Activated T-cell treated with anti-CD3 and anti-CD28 coated beads, Interleukin-2, amount 50 U/mL, for 72 hours (primary cell): Measurements from ENCODE around the gene HEMK1. TPM values are rescaled to one million over a fixed set of nuclear protein-coding genes. Genes with fewer than 3 reads are reported as not detected.

Experiments used
- ATAC-seq, 2 donors: fragments of 150-1000 bp; cut with Tn5 transposase; replicated peaks in 1 of 2; 2 replicates each; pipeline ENCODE4 v1.10.0; 2021; ENCODE audit warnings: moderate library complexity in 2 of 2, mild to moderate bottlenecking in 1 of 2
- DNase-seq, 2 donors: peaks; one replicate each; pipeline ENCODE4 v3.0.0; 2021 to 2022; ENCODE audit warnings: mixed read lengths in 1 of 2
- H3K27ac Mint-ChIP-seq: one replicate; pipeline ENCODE4 v1.8.0; 2022; ENCODE audit warnings: mild to moderate bottlenecking, moderate library complexity, mixed read lengths
- H3K27me3 Mint-ChIP-seq: one replicate; pipeline ENCODE4 v1.8.0; 2022; ENCODE audit warnings: low read depth, mixed read lengths
- H3K36me3 Mint-ChIP-seq, 2 donors: one replicate each; pipeline ENCODE4 v1.8.0; 2022; ENCODE audit warnings: mixed read lengths in 2 of 2, mild to moderate bottlenecking in 1 of 2; ENCODE audit not compliant: insufficient read depth in 2 of 2
- H3K4me1 Mint-ChIP-seq: one replicate; pipeline ENCODE4 v1.8.0; 2022; ENCODE audit warnings: low read depth, mixed read lengths
- H3K4me3 Mint-ChIP-seq, 2 donors: one replicate each; pipeline ENCODE4 v1.8.0; 2022; ENCODE audit warnings: mild to moderate bottlenecking in 2 of 2, mixed read lengths in 2 of 2, moderate library complexity in 2 of 2
- H3K9me3 Mint-ChIP-seq, 2 donors: one replicate each; pipeline ENCODE4 v1.8.0; 2022; ENCODE audit warnings: mixed read lengths in 2 of 2
- total RNA-seq, 2 donors: library from RNA; stranded (reverse); gene quantifications; one replicate each; pipeline ENCODE4 v1.2.3, GENCODE V29; 2022

Gene HEMK1, protein sequence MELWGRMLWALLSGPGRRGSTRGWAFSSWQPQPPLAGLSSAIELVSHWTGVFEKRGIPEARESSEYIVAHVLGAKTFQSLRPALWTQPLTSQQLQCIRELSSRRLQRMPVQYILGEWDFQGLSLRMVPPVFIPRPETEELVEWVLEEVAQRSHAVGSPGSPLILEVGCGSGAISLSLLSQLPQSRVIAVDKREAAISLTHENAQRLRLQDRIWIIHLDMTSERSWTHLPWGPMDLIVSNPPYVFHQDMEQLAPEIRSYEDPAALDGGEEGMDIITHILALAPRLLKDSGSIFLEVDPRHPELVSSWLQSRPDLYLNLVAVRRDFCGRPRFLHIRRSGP
- total RNA-seq: 10 to 100 TPM; 54.5 to 64.6 TPM

DNA sequence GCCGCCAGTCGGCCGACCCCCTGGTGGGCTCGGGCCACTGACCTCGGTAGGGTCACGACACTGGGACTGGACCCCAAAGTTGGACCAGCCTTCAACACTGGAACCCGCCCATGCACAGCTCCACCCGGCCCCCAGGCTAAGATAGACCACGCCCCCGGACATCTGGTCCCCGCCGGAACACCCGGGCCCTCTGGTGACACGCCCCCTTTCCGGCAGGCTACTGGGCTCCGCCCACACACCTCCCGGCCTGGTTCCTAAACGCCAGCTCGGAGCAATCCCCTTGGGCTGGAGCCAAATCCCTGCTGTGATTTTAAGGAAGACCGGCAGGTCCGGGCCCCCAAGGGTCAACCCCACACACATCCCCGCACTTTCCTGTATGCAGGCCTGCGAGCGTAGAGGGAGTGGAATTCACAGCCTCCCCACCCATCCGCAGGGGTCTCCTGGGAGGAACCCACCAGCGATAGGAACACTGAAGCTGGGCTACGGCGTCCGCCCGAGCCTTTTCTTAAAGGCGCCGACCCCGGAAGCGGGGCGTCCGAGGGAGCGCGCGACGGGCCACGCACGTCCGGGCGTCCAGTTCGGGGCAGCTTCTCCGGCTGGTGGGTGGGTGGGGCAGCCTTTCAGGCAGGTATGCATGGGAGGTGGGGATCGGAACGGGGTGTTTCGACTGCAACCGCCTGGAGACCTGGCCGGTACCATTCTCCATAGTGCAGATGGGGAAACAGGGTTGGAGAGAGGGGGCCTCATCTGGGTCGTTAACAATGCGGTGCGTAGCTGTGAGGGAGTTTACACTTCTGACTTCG is at the start of gene HEMK1:
Gene HEMK1 (plus strand): TSS at position 576 of the 803 bp plus-strand sequence. CDS start 1,583 bp downstream, outside the sequence.
- peak within 1 kb of the TSS; percentile 95 to 96 for H3K4me3 Mint-ChIP-seq
- H3K9me3 Mint-ChIP-seq: no peaks in the 10 kb centered on the region
- H3K27ac Mint-ChIP-seq: peak within 1 kb of the TSS; percentile 92
- ATAC-seq (peak; percentile 45 to 47), DNase-seq (peak; percentile 99)
- no peaks in the 10 kb centered on the region for H3K27me3 Mint-ChIP-seq
- H3K36me3 Mint-ChIP-seq: peaks cover 4 to 6% of the 10 kb centered on the region in 2 donors
- H3K4me1 Mint-ChIP-seq: peaks cover 69% of the 10 kb centered on the region

DNA sequence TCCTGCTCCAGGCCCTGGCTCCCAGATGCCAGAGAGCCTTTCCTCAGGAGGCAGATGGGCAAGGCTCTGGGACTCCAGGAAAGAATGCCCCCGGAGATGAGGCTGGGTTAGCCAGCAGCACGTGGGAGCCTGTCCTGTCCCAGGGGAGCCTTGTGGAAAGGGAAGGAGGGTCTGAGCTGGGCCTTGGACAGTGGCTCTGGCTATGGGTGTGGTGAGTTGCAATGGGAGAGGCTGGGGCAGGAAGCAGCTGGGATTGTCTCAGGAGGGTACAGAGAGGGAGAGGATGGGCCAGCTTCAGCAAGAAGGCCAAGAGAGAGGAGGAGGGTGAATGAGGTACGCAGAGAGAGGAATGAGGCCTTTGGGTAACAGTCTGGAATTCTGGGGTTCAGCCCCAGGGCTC is 48.5 kb upstream of the HEMK1 start:
- ATAC-seq (no peak), DNase-seq (no peak)
- H3K27me3 Mint-ChIP-seq: peaks cover 14% of the 10 kb centered on the region
- H3K36me3 Mint-ChIP-seq: no peaks in the 10 kb centered on the region
- H3K27ac Mint-ChIP-seq: no peak overlapping the region
- no peak overlapping the region for H3K4me3 Mint-ChIP-seq
- no peaks in the 10 kb centered on the region for H3K9me3 Mint-ChIP-seq
- peaks cover 17% of the 10 kb centered on the region for H3K4me1 Mint-ChIP-seq

DNA sequence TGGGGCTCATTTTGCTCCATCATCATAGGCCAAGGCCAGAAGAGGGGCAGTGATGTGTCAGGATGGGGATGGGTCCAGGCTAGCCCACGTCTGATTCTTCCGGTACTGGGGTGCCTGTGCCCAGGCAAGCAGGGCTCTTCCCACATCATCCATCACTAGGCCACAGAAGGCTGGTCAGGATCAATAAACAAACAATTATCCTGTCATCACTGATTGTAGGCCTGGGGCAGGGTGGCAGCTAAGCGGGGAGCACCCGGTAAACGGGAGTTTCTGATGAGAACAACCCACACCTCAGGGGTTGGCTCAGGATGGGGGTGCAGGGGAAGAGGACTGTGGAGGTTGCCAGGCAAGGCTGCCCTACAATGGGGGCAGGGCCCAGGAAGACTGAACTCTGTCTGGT is 47.8 kb upstream of the HEMK1 start:
- Mint-ChIP-seq H3K4me3 (no peak overlapping the region), H3K4me1 (peaks cover 18% of the 10 kb centered on the region), H3K9me3 (no peaks in the 10 kb centered on the region), H3K27ac (no peak overlapping the region), H3K27me3 (peaks cover 11% of the 10 kb centered on the region), H3K36me3 (no peaks in the 10 kb centered on the region)
- DNase-seq: no peak
- no peak for ATAC-seq

DNA sequence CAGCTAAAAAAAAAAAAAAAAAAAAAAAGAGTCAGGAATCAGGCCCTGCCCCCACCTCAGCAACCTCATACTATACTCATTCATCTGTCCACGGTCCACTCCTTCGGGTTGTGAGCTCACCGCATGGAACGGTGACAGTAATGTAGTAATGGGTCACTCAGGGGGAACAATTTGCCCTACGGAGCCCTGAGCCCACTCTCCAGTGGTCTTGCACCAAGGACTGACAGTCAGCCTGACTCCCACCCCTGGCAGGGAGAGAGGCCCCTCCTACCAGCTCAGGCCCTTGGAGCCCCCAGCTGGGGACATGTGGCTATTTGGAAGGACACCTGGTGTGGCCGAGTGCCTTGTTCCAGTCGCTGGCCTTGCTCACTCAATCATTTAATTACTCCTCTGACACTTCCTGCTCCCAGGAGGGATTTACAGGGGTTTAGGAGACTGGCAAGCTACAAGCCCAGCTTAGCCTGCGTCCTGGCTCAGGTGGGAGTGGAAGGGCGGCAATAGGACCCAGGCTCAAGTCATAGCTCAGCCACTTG is 46.0 kb upstream of the HEMK1 start:
- H3K4me3 Mint-ChIP-seq: no peak overlapping the region
- H3K27me3 Mint-ChIP-seq: peaks cover 7% of the 10 kb centered on the region
- no peaks in the 10 kb centered on the region for H3K9me3 Mint-ChIP-seq
- ATAC-seq: no peak
- H3K36me3 Mint-ChIP-seq: no peaks in the 10 kb centered on the region
- no peak for DNase-seq
- no peak overlapping the region for H3K27ac Mint-ChIP-seq
- H3K4me1 Mint-ChIP-seq: peaks cover 16% of the 10 kb centered on the region

DNA sequence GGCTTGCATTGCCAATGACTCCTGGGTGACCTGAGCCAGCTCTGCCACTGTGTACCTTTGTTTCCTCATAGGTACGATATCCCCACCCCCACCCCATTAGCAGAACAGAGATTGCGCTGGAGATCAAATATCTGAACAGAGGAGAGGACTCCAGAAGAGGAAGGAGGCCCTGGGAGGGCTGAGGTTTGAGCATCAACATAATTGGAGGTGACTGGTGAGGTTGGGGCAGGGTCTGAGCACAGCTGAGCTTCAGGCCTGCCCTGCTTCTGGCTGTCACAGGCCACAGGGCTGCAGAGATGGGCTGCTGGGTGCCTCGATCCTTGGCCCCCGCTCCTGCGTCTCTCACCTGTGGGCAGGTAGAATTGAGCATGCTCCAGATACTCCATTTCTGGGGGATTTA is 44.6 kb upstream of the HEMK1 start:
- Mint-ChIP-seq H3K4me3 (no peak overlapping the region), H3K4me1 (peaks cover 10% of the 10 kb centered on the region), H3K27ac (no peak overlapping the region), H3K9me3 (no peaks in the 10 kb centered on the region), H3K36me3 (no peaks in the 10 kb centered on the region), H3K27me3 (peaks cover 14% of the 10 kb centered on the region)
- DNase-seq (no peak), ATAC-seq (no peak)

DNA sequence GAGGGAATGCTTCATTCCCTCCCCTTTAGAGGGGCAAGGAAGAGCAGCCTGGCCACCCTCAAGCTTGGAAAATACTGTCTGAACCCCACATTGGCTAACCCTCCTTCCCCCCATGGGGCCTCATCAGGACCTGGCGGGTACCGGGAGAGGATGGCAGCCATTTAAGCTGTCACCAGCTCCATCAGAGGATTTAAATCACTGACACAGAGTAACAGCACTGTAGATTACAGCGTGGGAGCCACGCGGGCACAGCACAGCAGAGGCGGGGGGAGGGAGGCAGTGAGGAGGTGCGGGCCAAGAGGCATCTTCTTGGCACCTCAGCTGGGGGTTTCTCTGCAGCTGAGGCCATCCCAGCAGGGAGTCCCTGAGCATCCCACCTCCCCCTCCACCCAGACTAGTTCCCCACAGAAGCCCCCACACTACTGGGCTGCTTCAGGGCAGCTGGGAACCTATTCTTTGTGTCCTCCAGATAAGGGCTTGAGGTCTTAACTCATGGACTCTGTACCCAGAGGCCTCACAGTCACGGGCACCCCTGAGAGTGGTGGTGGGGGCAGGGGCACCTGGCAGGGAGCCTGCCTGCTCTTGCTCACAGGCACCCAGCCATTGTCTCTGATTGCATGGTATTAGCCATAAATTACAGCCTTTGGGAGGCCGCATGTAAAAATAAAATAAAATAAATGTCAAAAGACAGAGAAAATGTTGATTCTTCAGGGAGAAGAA is 44.0 kb upstream of the HEMK1 start:
- H3K4me3 Mint-ChIP-seq: no peak overlapping the region
- no peak overlapping the region for H3K27ac Mint-ChIP-seq
- peaks cover 10% of the 10 kb centered on the region for H3K4me1 Mint-ChIP-seq
- H3K9me3 Mint-ChIP-seq: no peaks in the 10 kb centered on the region
- DNase-seq (no peak), ATAC-seq (no peak)
- peaks cover 17% of the 10 kb centered on the region for H3K27me3 Mint-ChIP-seq
- no peaks in the 10 kb centered on the region for H3K36me3 Mint-ChIP-seq

DNA sequence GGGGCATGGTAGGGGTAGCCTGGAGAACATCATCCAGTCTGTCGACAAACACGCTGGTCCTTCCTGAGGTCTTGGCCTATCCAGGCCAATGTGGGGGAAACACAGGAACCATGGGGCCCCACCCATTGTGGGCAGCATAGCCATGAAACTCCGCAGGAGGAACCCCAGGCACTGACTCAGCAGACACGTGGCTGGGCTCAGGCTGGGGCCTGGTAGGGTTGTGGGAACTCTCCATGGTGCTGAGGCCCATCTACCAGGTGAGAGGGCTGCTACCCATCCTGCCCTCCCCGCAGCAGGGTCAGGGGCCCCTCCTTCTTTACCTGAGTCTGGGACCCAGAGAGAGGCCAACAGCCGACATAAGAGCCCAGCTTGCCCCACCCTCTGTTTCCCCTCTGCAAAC is 43.3 kb upstream of the HEMK1 start:
- Mint-ChIP-seq H3K4me1 (peaks cover 10% of the 10 kb centered on the region), H3K4me3 (no peak overlapping the region), H3K9me3 (no peaks in the 10 kb centered on the region), H3K27ac (no peak overlapping the region), H3K36me3 (no peaks in the 10 kb centered on the region), H3K27me3 (peaks cover 17% of the 10 kb centered on the region)
- DNase-seq: peak; percentile 69 to 81
- peak; percentile 88 to 94 for ATAC-seq

DNA sequence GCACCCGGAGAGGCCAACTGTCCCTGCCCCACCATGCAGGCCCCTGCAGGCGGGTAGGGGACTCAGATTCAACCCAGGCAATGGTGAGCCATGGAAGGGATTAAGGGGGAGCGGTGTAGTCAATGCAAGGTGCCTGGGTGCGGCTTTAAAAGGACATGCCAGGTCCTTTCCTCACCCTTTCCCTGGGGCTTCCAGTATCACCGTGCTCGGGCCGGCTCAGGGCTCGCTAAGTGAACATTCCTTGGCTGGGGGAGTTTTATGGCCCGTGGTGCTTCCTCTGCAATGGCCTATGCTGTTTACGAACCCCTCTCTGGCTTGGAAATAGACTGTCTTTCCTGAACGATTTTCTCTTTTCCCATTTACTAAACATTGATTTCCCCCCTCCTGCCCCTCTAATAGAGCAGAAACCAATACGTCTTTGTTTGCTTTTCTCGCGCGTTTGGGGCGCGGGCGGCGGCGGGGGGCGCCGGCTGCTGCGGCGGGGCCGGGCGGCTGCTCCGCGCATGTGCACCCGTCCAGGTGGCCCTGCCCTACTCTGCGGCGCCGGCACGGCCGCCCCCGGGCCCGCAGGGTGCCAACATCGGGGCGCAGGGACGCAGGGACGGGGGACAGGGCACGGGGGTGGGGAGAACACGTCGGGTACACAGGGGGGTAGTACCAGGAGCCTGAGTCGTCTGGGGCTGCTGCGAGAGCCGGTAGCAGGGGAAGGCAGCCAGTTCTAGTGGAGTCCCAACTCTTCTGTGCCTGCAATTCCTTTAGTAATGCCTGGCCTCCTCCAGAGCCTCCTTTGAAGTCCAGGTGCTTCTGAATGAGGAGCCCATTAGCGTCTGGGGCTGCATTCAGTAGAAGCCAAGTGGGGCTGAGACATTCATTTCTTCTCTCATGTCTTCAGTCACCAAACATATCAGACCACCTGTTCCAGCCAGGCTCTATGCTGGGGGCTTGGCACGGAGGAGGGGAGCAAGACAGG is 39.0 kb upstream of the HEMK1 start:
- no peak overlapping the region for H3K4me3 Mint-ChIP-seq
- ATAC-seq: no peak
- no peak for DNase-seq
- H3K9me3 Mint-ChIP-seq: no peaks in the 10 kb centered on the region
- H3K36me3 Mint-ChIP-seq: no peaks in the 10 kb centered on the region
- no peak overlapping the region for H3K27ac Mint-ChIP-seq
- peaks cover 17% of the 10 kb centered on the region for H3K4me1 Mint-ChIP-seq
- H3K27me3 Mint-ChIP-seq: peaks cover 33% of the 10 kb centered on the region

DNA sequence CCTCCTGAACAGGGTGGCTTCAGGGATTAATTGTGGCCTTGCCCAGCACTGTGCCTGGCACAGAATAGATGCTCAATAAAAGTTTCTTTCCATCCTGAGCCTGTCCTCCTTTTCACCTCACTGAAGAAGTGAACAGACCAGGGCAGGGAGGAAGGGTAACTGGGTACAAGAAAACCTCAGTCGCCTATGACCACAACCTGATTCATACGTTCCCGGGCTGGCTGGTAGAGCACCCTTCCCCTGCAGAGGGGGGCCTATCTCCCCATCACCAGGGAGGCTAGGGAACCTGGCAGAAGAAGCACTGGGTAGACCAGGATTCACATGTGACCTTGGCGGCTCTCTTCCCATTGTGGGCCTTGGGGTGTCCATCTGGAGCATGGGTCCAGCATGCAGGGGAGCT is 38.1 kb upstream of the HEMK1 start:
- Mint-ChIP-seq H3K27me3 (peaks cover 38% of the 10 kb centered on the region), H3K9me3 (no peaks in the 10 kb centered on the region), H3K4me1 (peaks cover 9% of the 10 kb centered on the region), H3K36me3 (no peaks in the 10 kb centered on the region), H3K27ac (no peak overlapping the region), H3K4me3 (no peak overlapping the region)
- DNase-seq (no peak), ATAC-seq (peak; percentile 31 to 42)

DNA sequence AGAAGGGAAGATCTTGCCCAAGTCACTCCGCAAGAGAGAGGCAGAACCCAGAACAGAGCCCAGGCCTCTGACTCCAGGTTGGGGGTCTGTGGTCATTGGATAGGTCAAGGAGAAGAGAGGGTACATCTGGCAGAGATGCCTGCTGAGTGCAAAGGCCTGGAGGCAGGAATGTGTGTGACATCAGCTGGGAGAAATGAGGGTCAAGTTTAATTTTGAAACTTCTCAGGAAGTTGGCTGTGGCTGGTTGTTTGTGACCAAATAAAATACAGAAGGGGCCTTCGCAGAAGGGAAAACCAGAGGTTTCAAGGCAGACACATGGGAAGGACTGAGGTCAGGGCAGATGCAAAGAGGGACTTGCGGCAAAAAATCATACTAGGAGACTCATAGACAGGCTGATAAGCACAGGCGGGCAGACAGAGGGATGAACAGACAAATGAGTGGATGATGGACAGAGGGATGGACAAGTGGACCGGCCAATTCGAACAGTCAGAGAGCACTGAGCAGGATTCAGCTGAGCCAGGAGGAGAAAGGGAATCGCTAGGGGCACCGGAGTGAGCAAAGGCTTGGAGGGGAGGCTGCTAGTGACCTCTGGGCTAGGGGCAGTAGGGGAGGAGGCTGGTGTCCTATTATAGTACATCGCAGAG is 37.1 kb upstream of the HEMK1 start:
- DNase-seq: no peak
- Mint-ChIP-seq H3K4me3 (no peak overlapping the region), H3K27ac (no peak overlapping the region), H3K4me1 (peaks cover 7% of the 10 kb centered on the region), H3K9me3 (no peaks in the 10 kb centered on the region), H3K27me3 (peaks cover 48% of the 10 kb centered on the region), H3K36me3 (no peaks in the 10 kb centered on the region)
- no peak for ATAC-seq

DNA sequence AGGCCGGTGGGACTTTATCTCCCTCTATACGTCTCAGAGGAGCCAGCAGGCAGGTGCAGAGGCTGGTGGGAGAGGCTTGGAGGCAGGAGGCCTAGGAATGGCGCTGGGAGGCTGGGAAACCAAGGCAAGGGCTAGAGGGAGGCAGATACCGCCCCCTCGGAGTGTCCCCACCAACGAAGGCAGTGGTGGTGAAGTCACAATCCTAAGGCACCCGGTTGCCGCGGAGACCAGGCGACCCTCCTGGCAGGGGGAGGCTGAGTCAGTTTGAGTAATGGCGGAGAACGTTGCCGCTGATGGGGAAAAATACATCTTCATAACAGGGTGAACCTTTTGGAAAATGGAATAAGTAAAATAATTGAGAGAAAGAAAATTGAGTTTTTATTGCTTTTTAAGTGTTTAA is 36.0 kb upstream of the HEMK1 start:
- no peak overlapping the region for H3K27ac Mint-ChIP-seq
- ATAC-seq: no peak

More for the DNA sequence above, 36.0 kb upstream of the HEMK1 start:
- DNase-seq: no peak
- H3K36me3 Mint-ChIP-seq: no peaks in the 10 kb centered on the region
- no peaks in the 10 kb centered on the region for H3K9me3 Mint-ChIP-seq
- H3K27me3 Mint-ChIP-seq: peaks cover 55% of the 10 kb centered on the region
- H3K4me1 Mint-ChIP-seq: peaks cover 7% of the 10 kb centered on the region
- H3K4me3 Mint-ChIP-seq: no peak overlapping the region
